GM12878 (cell line): Measurements from ENCODE around the gene PAK2. TPM values are rescaled to one million over a fixed set of nuclear protein-coding genes. Genes with fewer than 3 reads are reported as not detected.
A peak's percentile ranks its signal among the peaks of the same experiment; 100 is the strongest.

Experiments
- CBX3 ChIP-seq: fragments of 200-600 bp; sonication (generic); IDR thresholded peaks from 2 replicates; pipeline ENCODE4 v1.6.1; 2016; ENCODE audit warnings: low read depth, borderline replicate concordance
- CEBPZ ChIP-seq: fragments of 150-350 bp; IDR thresholded peaks from 2 replicates; pipeline ENCODE4 v1.6.1; 2016; ENCODE audit warnings: low read depth, low read length
- CHD4 ChIP-seq: fragments of 200-600 bp; sonication (generic); IDR thresholded peaks from 2 replicates; pipeline ENCODE4 v1.6.1; 2016; ENCODE audit warnings: mild to moderate bottlenecking
- CREB1 ChIP-seq: IDR thresholded peaks from 2 replicates; pipeline ENCODE4 v1.6.1; 2012; ENCODE audit warnings: low read depth, mild to moderate bottlenecking, inconsistent platforms
- ELK1 ChIP-seq: IDR thresholded peaks from 2 replicates; pipeline ENCODE4 v1.6.1; 2012; ENCODE audit warnings: low read depth, low read length, improper control_type of control experiment
- GATAD2B ChIP-seq: fragments of 450-650 bp; conservative IDR thresholded peaks from 2 replicates; pipeline ENCODE4 v1.6.1; 2017; ENCODE audit warnings: low read depth, mild to moderate bottlenecking, moderate library complexity
- HDAC2 ChIP-seq: fragments of 200-600 bp; sonication (generic); IDR thresholded peaks from 2 replicates; pipeline ENCODE4 v1.6.1; 2017
- IKZF2 ChIP-seq, 2 experiments: fragments of 450-650 bp; IDR thresholded peaks; 2 replicates each; pipeline ENCODE4 v1.6.1; 2017; ENCODE audit warnings: mild to moderate bottlenecking in 2 of 2, moderate library complexity in 2 of 2
- IRF4 ChIP-seq: IDR thresholded peaks from 2 replicates; pipeline ENCODE4 v1.6.1; 2011; ENCODE audit warnings: low read depth, low read length
- MTA2 ChIP-seq: fragments of 450-650 bp; IDR thresholded peaks from 2 replicates; pipeline ENCODE4 v1.6.1; 2016; ENCODE audit warnings: low read depth, mild to moderate bottlenecking, moderate library complexity
- MTA3 ChIP-seq: IDR thresholded peaks from 2 replicates; pipeline ENCODE4 v1.6.1; 2012; ENCODE audit warnings: low read length, inconsistent platforms, borderline replicate concordance
- NBN ChIP-seq: fragments of 450-650 bp; IDR thresholded peaks from 2 replicates; pipeline ENCODE4 v1.6.1; 2016
- NFIC ChIP-seq: IDR thresholded peaks from 2 replicates; pipeline ENCODE4 v1.6.1; 2012; ENCODE audit warnings: low read depth, mild to moderate bottlenecking, inconsistent platforms, low read length, moderate library complexity
- POLR2A ChIP-seq: IDR thresholded peaks from 2 replicates; pipeline ENCODE4 v1.6.1; 2011; ENCODE audit warnings: low read depth, mild to moderate bottlenecking, low read length
- POLR2AphosphoS2 ChIP-seq: IDR thresholded peaks from 2 replicates; pipeline ENCODE4 v1.6.1; 2011; ENCODE audit warnings: low read depth, mild to moderate bottlenecking, low read length, improper control_type of control experiment, moderate library complexity
- POLR2AphosphoS5 ChIP-seq: IDR thresholded peaks from 2 replicates; pipeline ENCODE4 v1.6.1; 2011; ENCODE audit warnings: mild to moderate bottlenecking, low read length, inconsistent platforms
- RAD51 ChIP-seq: fragments of 450-650 bp; IDR thresholded peaks from 2 replicates; pipeline ENCODE4 v1.6.1; 2016; ENCODE audit warnings: moderate library complexity, mild to moderate bottlenecking, inconsistent platforms
- RELA ChIP-seq: fragments of 450-650 bp; IDR thresholded peaks from 2 replicates; pipeline ENCODE4 v1.8.0; 2014; ENCODE audit warnings: borderline replicate concordance; ENCODE audit not compliant: partially characterized antibody
- RUNX3 ChIP-seq: IDR thresholded peaks from 2 replicates; pipeline ENCODE4 v1.6.1; 2012; ENCODE audit warnings: low read length, inconsistent platforms
- SPI1 ChIP-seq: IDR thresholded peaks from 2 replicates; pipeline ENCODE4 v1.6.1; 2011; ENCODE audit warnings: low read depth, mild to moderate bottlenecking, low read length, moderate library complexity, borderline replicate concordance; ENCODE audit not compliant: insufficient read depth
- SRF ChIP-seq, 2 experiments: IDR thresholded peaks; 2 replicates each; pipeline ENCODE4 v1.6.1; 2011; ENCODE audit warnings: low read depth in 2 of 2, low read length in 2 of 2, mild to moderate bottlenecking in 1 of 2, moderate library complexity in 1 of 2
- STAT3 ChIP-seq: IDR thresholded peaks from 2 replicates; pipeline ENCODE4 v1.6.1; 2011; ENCODE audit warnings: low read depth, low read length, improper control_type of control experiment
- TAF1 ChIP-seq: IDR thresholded peaks from 2 replicates; pipeline ENCODE4 v1.6.1; 2011; ENCODE audit warnings: mild to moderate bottlenecking, low read depth, low read length, borderline replicate concordance
- ZBED1 ChIP-seq: IDR thresholded peaks from 2 replicates; pipeline ENCODE4 v1.6.1; 2016; ENCODE audit warnings: borderline replicate concordance
- ZBTB4 ChIP-seq: fragments of 450-650 bp; formaldehyde crosslinking; IDR thresholded peaks from 2 replicates; pipeline ENCODE4 v1.4.0; 2022; ENCODE audit warnings: mild to moderate bottlenecking, moderate library complexity
- ZNF24 ChIP-seq: fragments of 450-650 bp; IDR thresholded peaks from 2 replicates; pipeline ENCODE4 v1.6.1; 2017; ENCODE audit warnings: antibody characterized with exemption, mild to moderate bottlenecking
- ZNF274 ChIP-seq: IDR thresholded peaks from one replicate; pipeline ENCODE4 v1.8.0; 2011; ENCODE audit not compliant: insufficient read length, insufficient read depth
- polyA plus RNA-seq, 11 experiments: library from polyadenylated mRNA; depleted of rRNA in 4 of 11; unstranded in 6 of 11; stranded (reverse) in 5 of 11; fragments of >200 nt; fragmentation: Nextera tagmentation in 4 of 11; fragmentation: Illumina TruSeq in 1 of 11; extraction: Ambion mirVana in 4 of 11; extraction: Trizol in 1 of 11; gene quantifications; 1 replicate in 1 of 11; 2 replicates in 10 of 11; pipeline versions ENCODE4 v1.2.1 to v1.2.3, GENCODE V29; 2011 to 2016; ENCODE audit warnings: inconsistent platforms in 2 of 11, missing spikeins in 2 of 11, low read depth in 1 of 11
- total RNA-seq, 4 experiments: library from RNA; depleted of rRNA in 3 of 4; stranded (reverse); fragments of >200 nt in 3 of 4; fragmentation: Illumina TruSeq in 1 of 4; extraction: Trizol in 1 of 4; gene quantifications; 2 replicates each; pipeline versions ENCODE4 v1.2.1 to v1.2.3, GENCODE V29; 2013 to 2021

PAK2 gene
- total and polyA plus RNA-seq, 10 of the 15 experiments (the other 5 are each of a cell fraction or from before 2014, with no cell fraction given): 9.0 to 59.1 (median 27.0) TPM

GRCh38 chr3:196711838-196712513 is 27.7 kb upstream of the PAK2 start, which contains the start of the genes CEP19 and PIGX (continued):
- TF ChIP-seq CEBPZ (no peak), ZBED1 (no peak), POLR2AphosphoS2 (peak; percentile 71; the same call in 1 of the 2 replicates), RUNX3 (peak; percentile 95), ELK1 (no peak), ZNF274 (no peak), CBX3 (no peak), CREB1 (peak; percentile 57; the same call in 1 of the 2 replicates), NBN (peak; percentile 63; the same call in 1 of the 2 replicates), IRF4 (no peak), MTA3 (no peak; the same call in 1 of the 2 replicates), HDAC2 (no peak), RELA (no peak), ZBTB4 (CRISPR knock-in tag) (no peak), TAF1 (0 out of 2 replicates have a peak, but pooled peaks have one; percentile 38), ZNF24 (no peak), SRF (IDR thresholded peaks at IDR 0.05; ENCODE audit: low read depth in 2 of 2, low read length in 2 of 2) (0 out of 4 replicates have a peak, but pooled peaks of 1 of the 2 experiments have one; percentile 5), CHD4 (no peak), NFIC (peak; percentile 70; the same call in 1 of the 2 replicates), GATAD2B (peak; percentile 98), SPI1 (no peak), STAT3 (no peak), RAD51 (no peak), MTA2 (peak; percentile 65; the same call in 1 of the 2 replicates), POLR2AphosphoS5 (peak; percentile 57; the same call in 1 of the 2 replicates), POLR2A (peak; percentile 84), IKZF2 (IDR thresholded peaks at IDR 0.05) (peak; percentile 90 to 91)
